Loucy (cell line): ENCODE measurements around the gene TMSB4X.

ENCODE experiments used
- CTCF ChIP-seq: fragments of 200-600 bp; sonication (generic); conservative IDR thresholded peaks from 2 replicates; pipeline ENCODE4 v1.5.1; 2014; ENCODE audit warnings: mild to moderate bottlenecking, antibody characterized with exemption, low read length
- EZH2phosphoT487 ChIP-seq: fragments of 200-600 bp; IDR thresholded peaks from 2 replicates; pipeline ENCODE4 v1.6.1; 2018; ENCODE audit warnings: antibody characterized with exemption, mild to moderate bottlenecking, moderate library complexity, borderline replicate concordance

DNA sequence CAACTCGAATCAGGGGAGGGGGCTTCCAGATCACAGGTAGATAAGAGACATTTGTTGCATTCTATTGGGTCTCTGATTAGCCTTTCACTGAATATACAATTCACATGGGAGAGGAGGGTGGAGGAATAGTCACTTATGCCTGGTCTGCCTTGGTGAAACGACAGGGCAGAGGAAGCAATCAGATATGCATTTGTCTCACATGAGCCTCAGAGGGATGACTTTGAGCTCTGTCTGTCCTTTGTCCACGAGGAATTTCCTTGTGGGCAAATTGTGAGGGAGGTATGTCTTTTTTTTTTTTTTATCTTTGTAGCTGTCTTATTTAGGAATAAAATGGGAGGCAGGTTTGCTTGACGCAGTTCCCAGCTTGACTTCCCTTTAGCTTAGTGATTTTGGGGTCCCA is 28.5 kb upstream of the TMSB4X start:
- TF ChIP-seq CTCF (no peak), EZH2phosphoT487 (no peak)
